Peyer's patch (tissue), 4 donors: ENCODE measurements around the gene LLPH. TPM values are rescaled to one million over a fixed set of nuclear protein-coding genes. Genes with fewer than 3 reads are reported as not detected.

ENCODE experiments used
- DNase-seq, 3 donors: peaks; one replicate each; pipeline ENCODE4 v3.0.0-alpha.2; 2017 to 2019
- H3K27ac ChIP-seq, 4 donors: fragments of 200-600 bp; sonication (generic); one replicate each; pipeline ENCODE4 v1.5.1; 2016 to 2019
- H3K27me3 ChIP-seq, 2 donors: fragments of 200-600 bp; sonication (generic); one replicate each; pipeline ENCODE4 v1.5.1; 2019
- H3K36me3 ChIP-seq, 3 donors: fragments of 200-600 bp; sonication (generic); one replicate each; pipeline ENCODE4 v1.5.1; 2016 to 2019
- H3K4me1 ChIP-seq, 4 donors: fragments of 200-600 bp; sonication (generic); one replicate each; pipeline ENCODE4 v1.5.1; 2016 to 2019
- H3K4me3 ChIP-seq, 4 donors: fragments of 200-600 bp; sonication (generic); 1 replicate in 3 of 4; 2 replicates in 1 of 4; pipeline ENCODE4 v1.5.1; 2016 to 2019; ENCODE audit warnings: mild to moderate bottlenecking in 1 of 4
- H3K9me3 ChIP-seq, 4 donors: fragments of 200-600 bp; sonication (generic); one replicate each; pipeline ENCODE4 v1.5.1; 2016 to 2019; ENCODE audit warnings: mild to moderate bottlenecking in 1 of 4
- CTCF ChIP-seq, 6 experiments: fragments of 450-650 bp in 4 of 6; fragments of 200-600 bp in 2 of 6; sonication (generic) in 1 of 6; IDR thresholded peaks; one replicate each; pipeline ENCODE4 v1.5.1; 2017 to 2019; ENCODE audit warnings: antibody characterized with exemption in 6 of 6, mild to moderate bottlenecking in 3 of 6, moderate library complexity in 1 of 6
- POLR2A ChIP-seq, 2 donors: fragments of 450-650 bp; IDR thresholded peaks; one replicate each; pipeline ENCODE4 v1.5.1; 2017; ENCODE audit warnings: antibody characterized with exemption in 2 of 2, mild to moderate bottlenecking in 2 of 2, moderate library complexity in 2 of 2
- total RNA-seq, 4 donors: library from RNA; depleted of rRNA; stranded (reverse); fragments of >200 nt; gene quantifications; one replicate each; pipeline ENCODE4 v1.1.0, GENCODE V29; 2016

The LLPH gene
- total RNA-seq, 4 donors from 2014 or later: 3.1 to 5.1 (median 4.2) TPM

- H3K27ac ChIP-seq: no peak overlapping the region
These were observed 30.2 kb upstream of the LLPH start for GRCh38 chr12:66160704-66161103.

GRCh38 chr12:66159123-66159522, 28.6 kb upstream of the LLPH start:
- Histone ChIP-seq H3K4me3 (no peak overlapping the region), H3K4me1 (peaks cover 0 to 9% (median under 1%) of the 10 kb centered on the region in 4 donors), H3K27me3 (no peaks in the 10 kb centered on the region), H3K27ac (no peak overlapping the region), H3K36me3 (peaks cover 0 to 25% (median 0%) of the 10 kb centered on the region in 3 donors), H3K9me3 (no peaks in the 10 kb centered on the region)
- no peak for DNase-seq
- no peak for TF ChIP-seq CTCF (IDR thresholded peaks at IDR 0.05)
- no peak for TF ChIP-seq POLR2A (IDR thresholded peaks at IDR 0.05)

More at GRCh38 chr12:66160704-66161103, 30.2 kb upstream of the LLPH start:
- Histone ChIP-seq H3K36me3 (peaks cover 0 to 25% (median 0%) of the 10 kb centered on the region in 3 donors), H3K9me3 (no peaks in the 10 kb centered on the region), H3K4me3 (no peak overlapping the region), H3K4me1 (peaks cover 0 to 8% (median 0%) of the 10 kb centered on the region in 4 donors), H3K27me3 (no peaks in the 10 kb centered on the region)
- DNase-seq: no peak
- TF ChIP-seq CTCF (IDR thresholded peaks at IDR 0.05) (no peak), POLR2A (IDR thresholded peaks at IDR 0.05) (no peak)

- no peak for DNase-seq
- H3K27ac ChIP-seq: no peak overlapping the region
- H3K9me3 ChIP-seq: no peaks in the 10 kb centered on the region
- H3K4me1 ChIP-seq: peaks cover 0 to 4% (median 2%) of the 10 kb centered on the region in 4 donors
- no peaks in the 10 kb centered on the region for H3K27me3 ChIP-seq
- H3K36me3 ChIP-seq: peaks cover 0 to 27% (median 0%) of the 10 kb centered on the region in 3 donors
- no peak overlapping the region for H3K4me3 ChIP-seq
- no peak for TF ChIP-seq CTCF (IDR thresholded peaks at IDR 0.05)
- no peak for TF ChIP-seq POLR2A (IDR thresholded peaks at IDR 0.05)
These were observed 26.1 kb upstream of the LLPH start for GRCh38 chr12:66156654-66157053.

- no peak overlapping the region for H3K27ac ChIP-seq
These were observed 24.2 kb upstream of the LLPH start for GRCh38 chr12:66154776-66155175.

GRCh38 chr12:66152732-66153131, 22.2 kb upstream of the LLPH start:
- Histone ChIP-seq H3K4me3 (no peak overlapping the region), H3K27me3 (no peaks in the 10 kb centered on the region), H3K9me3 (no peaks in the 10 kb centered on the region), H3K27ac (no peak overlapping the region), H3K36me3 (peaks cover 0 to 19% (median 0%) of the 10 kb centered on the region in 3 donors), H3K4me1 (peaks cover 0 to 4% (median 2%) of the 10 kb centered on the region in 4 donors)
- no peak for TF ChIP-seq CTCF (IDR thresholded peaks at IDR 0.05)
- no peak for TF ChIP-seq POLR2A (IDR thresholded peaks at IDR 0.05)
- DNase-seq: no peak

More at GRCh38 chr12:66154776-66155175, 24.2 kb upstream of the LLPH start:
- peaks cover 0 to 23% (median 0%) of the 10 kb centered on the region in 3 donors for H3K36me3 ChIP-seq
- H3K4me1 ChIP-seq: peaks cover 0 to 4% (median 2%) of the 10 kb centered on the region in 4 donors
- TF ChIP-seq CTCF (IDR thresholded peaks at IDR 0.05) (no peak), POLR2A (IDR thresholded peaks at IDR 0.05) (no peak)
- no peaks in the 10 kb centered on the region for H3K9me3 ChIP-seq
- no peaks in the 10 kb centered on the region for H3K27me3 ChIP-seq
- H3K4me3 ChIP-seq: no peak overlapping the region
- DNase-seq: no peak
